NCI-H526 treated with DMSO at 0.1 percent for 48 hours (cell line): ENCODE measurements around the gene GOLGA8J.
"Not testable (repeated sequence)": the region's sequence is repeated elsewhere in the genome, so short reads cannot be mapped to it uniquely, and the experiment has no call there.

Experiments used
- DNase-seq: peaks from one replicate; lab custom pipeline; 2025; lab: John Stamatoyannopoulos, UW

Gene GOLGA8J

DNA sequence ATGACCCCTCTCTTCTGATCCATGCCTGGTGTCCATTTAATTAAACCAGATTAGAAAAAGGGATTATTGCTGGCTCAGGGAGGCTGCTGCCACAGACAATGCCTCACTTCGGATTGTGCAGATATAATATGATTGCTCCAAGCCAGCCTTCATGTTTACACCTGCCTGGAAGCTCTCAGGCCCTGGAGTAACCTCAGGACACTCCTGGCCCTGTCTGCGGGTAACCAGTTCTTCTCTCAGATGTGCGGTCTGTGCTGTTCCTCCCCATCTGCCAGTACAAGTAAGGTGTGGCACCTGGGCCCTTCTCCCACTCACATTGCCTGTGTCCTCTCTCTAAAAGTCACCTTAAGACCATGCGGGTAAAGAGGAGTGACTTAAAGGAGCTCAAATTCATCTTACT, 8.8 kb upstream of the GOLGA8J start:
- no peak for DNase-seq

DNA sequence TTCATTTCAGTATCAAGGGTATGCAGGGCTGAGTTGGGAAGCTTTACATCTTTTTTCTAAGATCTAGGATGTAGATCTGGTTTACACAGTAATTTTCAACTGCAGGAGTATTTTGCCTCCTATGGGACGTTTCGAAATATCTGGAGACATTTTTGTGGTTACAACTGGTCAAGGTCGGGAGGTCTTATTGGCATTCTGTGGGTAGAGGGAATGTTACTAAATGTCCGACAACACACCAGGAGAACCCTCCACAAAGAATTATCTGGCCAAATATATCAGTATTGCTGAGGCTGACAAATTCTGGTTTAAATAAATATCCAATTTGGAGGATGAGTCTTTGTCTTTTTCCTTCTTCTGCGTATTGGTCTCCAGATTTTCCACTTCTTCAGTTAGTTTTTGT, 1.9 kb upstream of the GOLGA8J start:
- not testable (repeated sequence) for DNase-seq

DNA sequence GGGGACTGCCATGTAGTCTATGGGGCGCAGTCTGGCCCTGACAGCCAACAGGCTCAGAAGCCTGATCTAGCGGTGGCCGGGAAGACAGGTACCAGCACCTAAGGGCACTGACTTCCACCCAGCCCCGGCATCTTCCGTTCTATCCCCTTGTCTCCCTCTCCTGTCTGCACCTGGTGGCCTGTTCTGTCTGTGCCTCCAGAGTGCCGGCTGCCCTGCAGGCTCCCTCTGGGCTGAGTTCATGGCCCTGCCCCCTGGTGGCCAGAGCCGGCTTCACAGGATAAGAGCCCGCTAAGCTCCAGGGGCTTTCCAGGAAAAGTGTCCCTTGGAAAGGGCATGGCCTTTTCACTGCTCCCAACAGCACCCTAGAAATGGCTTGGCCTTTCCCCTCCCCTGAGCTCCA, 15.1 kb downstream of the GOLGA8J start:
- DNase-seq, result not testable (repeated sequence)

DNA sequence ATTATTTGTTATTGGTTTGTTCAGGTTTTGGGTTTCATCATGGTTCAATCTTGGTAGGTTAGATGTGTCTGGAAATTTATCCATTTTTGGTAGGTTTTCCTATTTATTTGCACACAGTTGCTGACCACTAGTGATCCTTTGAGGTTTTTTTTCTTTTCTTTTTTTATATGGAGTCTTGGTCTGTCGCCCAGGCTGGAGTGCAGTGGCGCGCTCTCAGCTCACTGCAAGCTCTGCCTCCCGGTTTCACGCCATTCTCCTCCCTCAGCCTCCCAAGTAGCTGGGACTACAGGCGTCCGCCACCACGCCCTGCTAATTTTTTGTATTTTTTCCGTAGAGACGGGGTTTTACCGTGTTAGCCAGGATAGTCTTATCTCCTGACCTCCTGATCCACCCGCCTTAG, 20.1 kb downstream of the GOLGA8J start:
- DNase-seq, result not testable (repeated sequence)

DNA sequence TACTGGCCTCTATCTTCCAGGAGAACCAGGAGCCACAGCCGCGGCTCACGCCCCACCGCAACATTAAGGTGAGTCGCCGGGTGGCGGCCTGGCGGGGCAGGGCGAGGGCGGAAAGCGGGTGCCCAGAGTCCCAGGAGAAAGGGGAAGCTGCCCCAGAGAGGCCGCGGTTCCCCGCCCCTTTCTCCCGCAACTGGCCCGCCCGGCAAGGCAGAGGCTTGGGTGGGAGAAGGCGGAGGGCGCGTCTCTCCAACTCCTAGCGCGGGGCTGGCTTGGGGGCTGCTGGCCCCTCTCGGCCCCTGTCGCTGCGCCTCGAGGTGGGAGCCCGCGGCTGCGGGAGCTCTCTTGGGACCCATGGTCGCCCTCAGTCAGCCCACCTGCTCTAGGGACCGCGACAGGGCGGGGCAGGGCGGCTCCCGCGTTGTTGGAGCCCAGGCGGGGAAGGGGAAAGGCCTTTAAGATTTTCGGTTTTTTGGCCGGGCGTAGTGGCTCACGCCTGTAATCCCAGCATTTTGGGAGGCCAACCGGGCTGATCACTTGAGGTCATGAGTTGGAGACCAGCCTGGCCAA, 21.3 kb downstream of the GOLGA8J start:
- DNase-seq, result not testable (repeated sequence)

DNA sequence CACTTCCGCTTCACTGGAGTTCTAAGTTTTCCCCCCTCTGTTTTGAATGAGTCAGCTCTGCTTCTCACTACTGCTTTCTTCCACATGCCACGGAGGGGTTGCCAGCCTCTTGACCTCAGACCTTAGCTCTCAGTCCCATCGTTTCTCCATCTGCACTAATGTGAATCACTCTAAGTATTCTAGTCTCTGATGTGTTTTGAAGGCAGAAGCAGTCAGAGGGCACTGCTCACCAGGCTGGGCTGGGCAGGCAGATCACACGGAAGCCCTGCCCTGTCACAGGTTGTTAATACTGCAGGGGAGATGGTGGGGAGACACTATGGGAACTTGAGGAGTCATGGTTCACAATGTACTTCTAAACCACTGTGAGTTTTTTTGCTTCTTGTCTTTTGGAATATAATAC, 27.8 kb downstream of the GOLGA8J start:
- DNase-seq, result not testable (repeated sequence)

DNA sequence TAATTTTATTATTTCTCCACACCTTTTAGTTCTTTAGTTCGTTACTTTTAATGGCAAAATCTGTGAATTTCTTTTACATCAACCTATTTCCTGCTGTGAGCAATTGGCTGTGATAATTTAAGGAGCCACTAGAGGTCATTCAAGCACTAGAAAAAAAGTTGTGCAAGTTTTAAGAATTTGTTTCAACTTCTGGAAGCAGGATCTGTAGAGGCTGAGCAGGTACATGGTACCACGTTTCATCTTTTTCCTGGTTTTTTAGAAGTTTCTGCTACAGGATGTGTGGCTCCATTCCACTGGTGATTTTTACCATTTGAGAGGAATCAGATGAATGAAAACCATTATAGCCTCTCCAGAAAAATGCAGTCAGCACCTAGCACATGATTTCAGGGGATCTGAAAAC, 47.3 kb downstream of the GOLGA8J start:
- not testable (repeated sequence) for DNase-seq

DNA sequence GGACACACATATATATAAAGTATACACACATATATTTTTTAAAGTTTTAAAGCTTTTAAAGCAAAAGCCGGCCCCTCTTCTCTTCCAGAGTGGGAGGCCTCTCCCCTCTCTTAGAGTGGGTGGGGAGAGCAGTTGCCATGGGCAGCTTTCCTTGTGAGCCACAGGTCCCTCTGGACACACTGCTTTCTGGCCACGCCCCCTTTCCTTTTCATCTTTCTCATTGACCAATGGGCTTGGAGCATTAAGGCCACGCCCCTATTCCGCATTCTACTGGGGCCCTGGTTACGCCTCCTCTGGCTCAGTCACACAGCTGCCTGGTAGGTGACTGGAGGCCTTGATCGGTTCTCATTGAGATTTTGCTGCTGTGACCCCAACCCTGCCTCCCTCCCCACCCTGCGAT, 52.0 kb downstream of the GOLGA8J start, which contains the start of gene GOLGA8T:
Gene GOLGA8T (plus strand): TSS at position 301 of the 400 bp plus-strand sequence. CDS start 98 bp downstream, at position 399.
- not testable (repeated sequence) for DNase-seq
